Muscle layer of colon (tissue), 2 donors: ENCODE data around the gene TFF1.

ENCODE experiments used
- H3K27ac ChIP-seq: one replicate; pipeline ENCODE4 v1.7.0; 2013; ENCODE audit warnings: low read depth, mild to moderate bottlenecking, low read length, moderate library complexity
- H3K27me3 ChIP-seq, 2 donors: one replicate each; pipeline ENCODE4 v1.7.0; 2013; ENCODE audit warnings: low read length in 2 of 2, mild to moderate bottlenecking in 2 of 2; ENCODE audit not compliant: insufficient read depth in 2 of 2, control insufficient read depth in 1 of 2
- H3K36me3 ChIP-seq: one replicate; pipeline ENCODE4 v1.7.0; 2013; ENCODE audit warnings: mild to moderate bottlenecking, low read length; ENCODE audit not compliant: insufficient read depth
- H3K4me1 ChIP-seq: one replicate; pipeline ENCODE4 v1.7.0; 2013; ENCODE audit warnings: mild to moderate bottlenecking, low read length; ENCODE audit not compliant: insufficient read depth
- H3K4me3 ChIP-seq, 2 donors: one replicate each; pipeline ENCODE4 v1.7.0; 2013; ENCODE audit warnings: low read length in 2 of 2, low read depth in 1 of 2, mild to moderate bottlenecking in 1 of 2, moderate library complexity in 1 of 2
- H3K9ac ChIP-seq: one replicate; pipeline ENCODE4 v1.7.0; 2013; ENCODE audit warnings: low read length
- H3K9me3 ChIP-seq: one replicate; pipeline ENCODE4 v1.7.0; 2013; ENCODE audit warnings: mild to moderate bottlenecking, low read length
- donor health status: abdominal sarcoma.
- donor health status: Adenocarcinoma of cecum.

TFF1 gene

DNA sequence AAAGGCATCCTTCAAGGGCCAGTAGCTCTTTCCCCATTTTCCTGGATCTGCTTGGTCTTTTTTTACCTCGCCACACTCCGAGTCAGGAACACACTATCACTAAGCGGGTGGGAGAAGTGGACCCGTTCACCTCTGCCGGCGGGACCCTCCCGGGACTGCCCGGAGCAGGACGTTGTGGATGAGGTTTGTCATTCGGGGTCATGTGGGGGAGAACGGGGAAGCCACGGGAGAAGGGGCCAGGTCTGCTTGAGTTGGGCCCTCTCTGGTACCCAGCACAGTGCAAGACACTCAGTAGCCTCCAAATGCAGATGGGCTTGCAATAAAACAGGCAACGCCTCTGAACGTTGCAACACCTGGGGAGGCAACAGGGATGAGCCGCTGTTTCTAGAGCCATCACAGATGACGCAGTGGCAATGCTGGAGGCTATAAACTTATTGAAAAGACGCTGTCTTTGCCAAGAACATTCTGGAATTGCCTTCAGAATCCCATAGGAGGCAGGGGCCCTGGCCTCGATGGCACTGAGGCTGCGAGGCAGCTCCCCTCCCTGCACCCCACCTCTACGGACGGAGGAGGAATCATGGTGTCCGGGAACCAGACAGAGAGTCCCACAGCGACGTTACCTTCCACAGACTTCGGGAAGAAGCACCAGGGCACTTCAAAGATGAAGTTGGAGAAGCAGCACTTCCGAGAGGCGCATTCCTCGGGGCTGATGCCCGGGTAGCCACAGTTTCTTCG is 19.3 kb downstream of the TFF1 start:
- H3K9ac ChIP-seq: no peak overlapping the region
- H3K36me3 ChIP-seq: no peaks in the 10 kb centered on the region
- H3K27ac ChIP-seq: no peak overlapping the region
- H3K27me3 ChIP-seq: no peaks in the 10 kb centered on the region
- H3K4me1 ChIP-seq: no peaks in the 10 kb centered on the region
- H3K9me3 ChIP-seq: no peaks in the 10 kb centered on the region
- H3K4me3 ChIP-seq: no peak overlapping the region

DNA sequence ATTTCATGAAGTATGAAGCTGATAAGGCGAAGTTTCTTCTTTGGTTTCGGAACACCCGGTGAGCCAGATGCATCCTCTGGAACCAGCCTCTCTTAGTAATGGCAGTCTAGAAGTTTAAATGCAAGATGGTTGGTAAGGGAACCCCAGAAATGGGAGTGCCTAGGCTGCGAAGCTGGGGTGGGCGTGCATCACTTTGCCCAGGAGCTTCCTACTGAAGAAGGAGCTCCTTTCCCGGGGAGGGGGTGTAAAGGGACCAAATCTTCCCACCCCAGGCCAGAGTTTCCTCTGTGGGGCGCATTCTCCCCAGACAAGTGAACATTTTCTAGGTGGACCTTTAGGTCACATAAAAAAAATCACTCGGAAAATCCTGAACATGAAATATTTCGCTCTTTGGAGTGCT is 19.9 kb downstream of the TFF1 start:
- no peak overlapping the region for H3K9ac ChIP-seq
- H3K9me3 ChIP-seq: no peaks in the 10 kb centered on the region
- H3K4me1 ChIP-seq: no peaks in the 10 kb centered on the region
- no peaks in the 10 kb centered on the region for H3K36me3 ChIP-seq
- H3K4me3 ChIP-seq: no peak overlapping the region
- no peaks in the 10 kb centered on the region for H3K27me3 ChIP-seq
- no peak overlapping the region for H3K27ac ChIP-seq

DNA sequence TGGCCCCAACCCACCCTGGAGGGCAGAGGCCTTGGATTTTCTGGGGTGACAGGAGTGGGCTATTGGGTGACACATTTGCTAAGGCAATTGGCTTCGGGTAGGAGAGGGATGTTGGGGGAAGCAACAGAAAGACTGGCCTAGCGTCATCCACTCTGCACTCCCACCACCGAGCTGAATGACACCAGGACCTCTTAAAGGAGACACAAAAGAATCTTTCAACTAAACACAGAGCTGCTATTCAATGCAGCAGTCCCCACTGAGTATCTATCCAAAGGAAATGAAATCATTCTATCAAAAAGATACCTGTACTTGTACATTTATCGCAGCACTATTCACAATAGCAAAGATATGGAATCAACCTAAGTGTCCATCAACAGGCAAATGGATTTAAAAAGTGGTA is 21.7 kb downstream of the TFF1 start:
- Histone ChIP-seq H3K4me1 (no peaks in the 10 kb centered on the region), H3K9me3 (no peaks in the 10 kb centered on the region), H3K9ac (no peak overlapping the region), H3K4me3 (no peak overlapping the region), H3K27ac (no peak overlapping the region), H3K36me3 (no peaks in the 10 kb centered on the region), H3K27me3 (no peaks in the 10 kb centered on the region)

DNA sequence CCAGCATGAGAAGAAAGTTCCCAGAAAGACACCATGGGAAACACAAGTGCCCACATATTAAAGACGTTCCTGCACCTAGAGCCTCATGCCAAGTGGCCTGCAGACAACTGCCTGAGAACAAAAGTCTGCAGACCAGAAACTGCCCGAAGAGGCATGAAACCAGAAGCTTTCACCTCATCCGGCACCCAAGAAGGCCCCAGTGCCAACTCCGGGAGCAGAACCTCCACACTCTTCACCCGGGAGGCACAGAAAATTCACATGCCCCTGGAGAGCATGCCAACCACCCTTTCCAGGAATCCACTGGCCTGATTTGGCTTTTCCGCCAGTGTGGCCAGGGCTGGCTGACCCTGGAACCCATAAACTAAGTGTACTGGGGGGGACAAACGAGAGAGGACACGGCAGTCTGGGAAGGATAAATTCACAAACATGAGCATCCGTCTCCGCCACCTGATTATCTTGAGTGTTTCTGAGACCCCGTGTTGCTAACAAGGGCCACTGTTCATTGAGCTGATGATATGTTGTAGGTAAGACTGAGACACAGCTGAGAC is 22.3 kb downstream of the TFF1 start:
- Histone ChIP-seq H3K27me3 (no peaks in the 10 kb centered on the region), H3K27ac (no peak overlapping the region), H3K4me1 (no peaks in the 10 kb centered on the region), H3K4me3 (no peak overlapping the region), H3K9me3 (no peaks in the 10 kb centered on the region), H3K36me3 (no peaks in the 10 kb centered on the region), H3K9ac (no peak overlapping the region)

DNA sequence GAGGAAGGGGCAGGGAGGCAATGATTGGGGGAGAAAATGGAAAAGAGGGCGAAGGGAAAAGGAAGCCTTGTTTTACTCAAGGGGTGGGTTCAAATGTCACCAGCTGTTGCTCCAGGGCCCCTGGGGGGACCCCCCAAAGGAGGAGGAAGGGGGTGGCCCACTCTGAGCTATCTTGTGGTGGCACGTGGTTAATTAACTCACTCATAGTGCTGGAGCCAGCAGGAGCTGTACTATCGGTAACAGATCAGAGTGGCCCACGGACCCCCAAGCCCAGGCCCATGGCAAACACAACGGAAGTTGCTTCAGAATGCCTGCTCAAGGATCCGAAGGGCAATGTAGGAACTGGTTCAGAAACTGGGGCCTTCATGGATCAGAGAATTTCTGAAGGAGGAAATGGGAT is 22.8 kb downstream of the TFF1 start:
- no peak overlapping the region for H3K9ac ChIP-seq
- H3K27me3 ChIP-seq: no peaks in the 10 kb centered on the region
- H3K4me3 ChIP-seq: no peak overlapping the region
- no peaks in the 10 kb centered on the region for H3K4me1 ChIP-seq
- no peak overlapping the region for H3K27ac ChIP-seq
- no peaks in the 10 kb centered on the region for H3K9me3 ChIP-seq
- H3K36me3 ChIP-seq: no peaks in the 10 kb centered on the region

DNA sequence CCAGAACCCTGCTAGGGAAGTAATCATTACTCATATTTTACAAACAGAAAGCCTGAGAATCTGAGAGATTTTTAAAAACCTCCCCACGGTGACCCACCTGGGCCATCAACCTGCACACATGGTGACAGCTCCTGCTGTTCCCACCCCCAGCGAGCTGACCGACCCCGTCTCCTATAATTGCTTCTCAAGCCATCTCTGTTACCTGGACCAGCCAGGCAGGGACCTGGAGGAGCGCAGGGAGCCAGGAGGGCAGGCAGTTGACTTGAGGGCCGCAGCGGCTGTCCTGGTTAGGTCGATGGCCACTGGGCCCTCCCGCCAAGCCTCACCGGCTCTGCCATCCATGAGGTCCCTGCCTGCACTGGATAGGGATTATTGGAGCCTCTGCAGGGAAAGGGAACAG is 23.2 kb downstream of the TFF1 start:
- H3K9ac ChIP-seq: no peak overlapping the region
- H3K27me3 ChIP-seq: no peaks in the 10 kb centered on the region
- H3K4me1 ChIP-seq: no peaks in the 10 kb centered on the region
- H3K4me3 ChIP-seq: no peak overlapping the region
- H3K9me3 ChIP-seq: no peaks in the 10 kb centered on the region
- H3K36me3 ChIP-seq: no peaks in the 10 kb centered on the region
- H3K27ac ChIP-seq: no peak overlapping the region

DNA sequence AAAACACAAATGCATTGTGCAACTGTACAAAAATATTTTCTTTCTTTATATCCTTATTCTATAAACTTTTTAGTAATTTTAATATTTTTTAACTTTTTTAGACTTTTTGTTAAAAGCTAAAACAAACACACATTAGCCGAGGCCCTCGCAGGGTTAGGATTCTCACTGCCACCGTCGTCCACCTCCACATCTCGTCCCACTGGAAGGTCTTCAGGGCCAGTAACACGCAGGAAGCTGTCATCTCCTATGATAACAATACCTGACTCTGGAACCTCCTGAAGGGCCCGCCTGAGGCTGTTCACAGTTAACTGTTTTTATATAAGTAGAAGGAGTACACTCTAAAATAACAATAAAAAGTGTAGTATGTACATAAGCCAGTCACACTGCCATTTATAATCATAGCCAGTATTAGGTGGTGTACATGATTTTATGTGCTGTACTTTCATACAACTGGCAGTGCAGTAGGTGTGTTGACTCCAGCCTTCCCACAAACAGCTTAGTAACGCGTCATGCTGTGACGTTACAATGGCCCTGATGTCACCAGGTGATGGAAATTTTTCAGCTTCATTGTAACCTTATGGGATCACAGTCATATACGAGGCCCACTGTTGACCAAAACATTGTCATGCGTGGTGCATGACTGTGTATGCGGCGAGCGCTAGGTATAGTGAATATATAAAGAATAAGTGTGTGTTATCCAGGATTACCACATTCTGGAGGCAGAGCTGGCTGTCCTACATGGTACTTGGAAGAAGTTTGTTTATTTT is 24.4 kb downstream of the TFF1 start:
- no peak overlapping the region for H3K4me3 ChIP-seq
- no peak overlapping the region for H3K27ac ChIP-seq
- no peak overlapping the region for H3K9ac ChIP-seq
- no peaks in the 10 kb centered on the region for H3K27me3 ChIP-seq
- H3K9me3 ChIP-seq: no peaks in the 10 kb centered on the region
- H3K4me1 ChIP-seq: no peaks in the 10 kb centered on the region
- no peaks in the 10 kb centered on the region for H3K36me3 ChIP-seq

DNA sequence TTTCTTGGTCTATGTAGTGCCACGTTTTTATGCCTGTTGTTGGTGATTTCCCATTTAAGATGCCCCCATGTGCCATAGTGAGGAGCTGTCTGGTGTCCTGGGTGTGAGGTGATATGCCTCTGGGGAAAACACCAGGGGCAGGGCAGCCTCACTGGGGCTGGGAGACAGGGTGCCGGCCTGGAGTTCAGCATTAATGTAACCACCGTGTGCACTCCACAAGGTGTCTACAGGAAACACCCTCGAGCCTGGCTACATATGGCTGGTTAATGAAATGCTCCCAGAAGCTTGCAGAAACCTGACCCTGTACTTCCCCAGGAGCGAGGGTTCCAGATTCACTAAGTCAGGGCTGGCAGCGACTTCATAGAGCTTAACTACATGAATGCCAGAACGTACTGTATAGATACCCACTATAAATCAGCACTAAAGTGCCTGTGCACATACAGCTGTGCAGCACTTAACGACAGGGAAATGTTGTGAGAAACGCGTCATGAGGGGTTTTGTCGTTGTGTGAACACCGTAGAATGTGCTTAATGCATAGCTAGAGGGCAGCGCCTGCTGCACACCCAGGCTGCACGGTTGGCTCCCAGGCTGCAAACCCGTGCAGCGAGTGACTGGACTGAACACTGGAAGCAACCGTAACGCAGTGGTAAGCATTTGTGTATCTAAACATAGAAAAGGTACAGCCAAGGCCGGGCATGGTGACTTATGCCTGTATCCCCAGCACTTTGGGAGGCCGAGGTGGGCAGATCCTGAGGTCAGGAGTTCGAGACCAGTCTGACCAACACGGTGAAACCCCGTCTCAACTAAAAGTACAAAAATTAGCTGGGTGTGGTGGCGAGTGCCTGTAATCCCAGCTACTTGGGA is 25.9 kb downstream of the TFF1 start:
- no peak overlapping the region for H3K9ac ChIP-seq
- no peaks in the 10 kb centered on the region for H3K9me3 ChIP-seq
- no peaks in the 10 kb centered on the region for H3K27me3 ChIP-seq
- no peak overlapping the region for H3K27ac ChIP-seq
- no peaks in the 10 kb centered on the region for H3K36me3 ChIP-seq
- no peak overlapping the region for H3K4me3 ChIP-seq
- no peaks in the 10 kb centered on the region for H3K4me1 ChIP-seq

DNA sequence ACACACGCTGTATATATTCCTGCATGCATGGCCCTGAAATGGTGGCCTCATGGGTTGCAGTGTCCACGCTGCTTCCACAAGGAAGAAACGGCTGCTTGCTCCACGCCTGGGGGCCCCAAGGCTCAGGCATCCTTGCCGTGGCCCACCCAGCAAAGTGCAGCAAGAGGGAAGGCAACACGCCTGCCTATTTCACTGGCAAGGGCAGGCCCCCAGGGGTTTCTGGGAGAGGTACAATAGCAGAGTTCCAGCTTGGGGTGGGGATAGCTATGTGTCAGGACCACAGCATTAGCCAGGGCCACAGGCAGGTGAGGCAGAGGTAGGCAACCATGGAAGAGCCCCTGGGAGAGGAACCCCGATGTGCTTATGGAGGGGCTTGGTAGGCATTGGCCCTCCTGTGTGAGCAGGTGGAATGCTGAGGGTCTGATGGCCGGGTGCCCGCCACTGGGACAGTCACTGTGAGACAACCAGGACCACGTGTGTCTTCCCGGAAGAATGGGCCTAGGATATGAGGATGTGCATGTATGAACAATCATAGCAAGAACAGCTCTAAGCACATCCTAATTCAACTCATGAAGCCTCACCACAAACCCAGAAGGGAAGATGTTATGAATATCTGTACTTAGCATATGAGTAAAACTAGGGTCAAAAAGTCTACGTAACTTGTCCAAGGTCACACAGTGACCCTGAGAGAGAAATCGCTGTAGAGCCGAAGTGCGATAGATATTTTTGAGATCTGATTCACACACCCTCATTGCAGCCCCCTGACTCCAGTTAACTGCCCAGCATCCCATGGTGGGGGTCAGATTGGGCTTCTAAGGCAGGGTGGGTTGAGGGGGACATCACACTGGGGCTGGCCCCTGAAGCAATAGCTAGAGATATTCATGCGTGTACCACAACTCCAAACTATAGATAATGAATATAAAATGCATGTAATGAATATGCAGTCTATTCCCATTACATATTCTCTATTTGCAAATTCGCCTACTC is 27.3 kb downstream of the TFF1 start:
- no peaks in the 10 kb centered on the region for H3K9me3 ChIP-seq
- no peak overlapping the region for H3K27ac ChIP-seq
- no peak overlapping the region for H3K4me3 ChIP-seq
- no peak overlapping the region for H3K9ac ChIP-seq
- H3K36me3 ChIP-seq: no peaks in the 10 kb centered on the region
- peaks cover 4 to 8% of the 10 kb centered on the region in 2 donors for H3K27me3 ChIP-seq
- no peaks in the 10 kb centered on the region for H3K4me1 ChIP-seq

DNA sequence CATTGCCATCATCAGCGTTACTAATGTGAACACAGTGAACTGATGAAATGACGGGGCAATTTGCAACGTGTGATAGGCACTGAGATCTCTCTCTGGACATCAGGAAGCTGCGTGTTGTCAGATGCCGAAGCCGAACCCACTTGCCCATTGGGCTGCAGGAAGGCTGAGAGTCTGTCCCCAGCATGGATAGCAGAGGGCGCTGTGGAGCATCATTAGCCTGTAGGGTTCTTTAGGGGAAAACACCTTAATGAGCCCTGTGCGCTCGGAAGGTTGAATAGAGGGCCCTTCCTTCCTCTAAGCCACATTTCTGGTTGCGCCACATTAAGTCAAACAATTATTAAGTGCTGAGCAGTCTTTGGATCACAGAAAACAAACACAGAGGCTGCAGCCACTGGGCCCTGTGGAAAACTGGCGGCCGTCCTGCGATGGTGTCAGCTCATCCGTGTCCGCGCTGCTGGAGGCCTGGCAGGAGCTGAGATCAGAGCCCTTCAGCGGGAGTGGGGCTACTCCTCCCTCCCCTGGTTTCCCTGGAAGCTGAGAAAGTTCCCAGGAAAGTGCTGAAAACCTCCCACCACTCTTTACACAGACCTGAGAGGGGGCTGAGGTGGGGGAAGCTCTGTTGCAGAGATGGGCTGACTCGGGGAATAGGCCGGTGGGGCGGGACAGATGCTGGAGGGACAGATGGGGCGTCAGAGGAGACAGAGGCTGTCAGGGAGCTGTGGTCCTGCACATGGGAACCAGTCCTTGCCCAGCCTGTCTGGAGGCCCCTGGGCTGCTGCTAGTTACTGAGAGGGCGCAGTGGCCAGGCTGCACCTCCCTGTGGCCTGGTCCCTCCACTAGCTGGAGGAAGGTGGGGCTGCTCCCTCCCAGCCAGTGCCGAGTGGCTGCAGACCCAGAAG is 28.3 kb downstream of the TFF1 start:
- H3K27ac ChIP-seq: no peak overlapping the region

More for the DNA sequence above, 28.3 kb downstream of the TFF1 start:
- H3K9ac ChIP-seq: no peak overlapping the region
- no peak overlapping the region for H3K4me3 ChIP-seq
- no peaks in the 10 kb centered on the region for H3K36me3 ChIP-seq
- peaks cover 5 to 8% of the 10 kb centered on the region in 2 donors for H3K27me3 ChIP-seq
- no peaks in the 10 kb centered on the region for H3K4me1 ChIP-seq
- no peaks in the 10 kb centered on the region for H3K9me3 ChIP-seq
